ENCODE results near the gene ENTR1.
A peak's percentile ranks its signal among the peaks of the same experiment; 100 is the strongest.
"Not testable (repeated sequence)": the region's sequence is repeated elsewhere in the genome, so short reads cannot be mapped to it uniquely, and the experiment has no call there.

ENTR1 gene

GRCh38 chr9:136433043-136433715, 22.8 kb upstream of the ENTR1 start:
- Mint-ChIP-seq H3K36me3 (peaks cover 20 to 25% of the 10 kb centered on the region in 2 donors), H3K9me3 (no peaks in the 10 kb centered on the region), H3K4me3 (no peak overlapping the region), H3K4me1 (peaks cover 15 to 17% of the 10 kb centered on the region in 2 donors), H3K27me3 (no peaks in the 10 kb centered on the region), H3K27ac (no peak overlapping the region)
- no peak for DNase-seq
- ATAC-seq (replicated peaks), result no peak

DNA sequence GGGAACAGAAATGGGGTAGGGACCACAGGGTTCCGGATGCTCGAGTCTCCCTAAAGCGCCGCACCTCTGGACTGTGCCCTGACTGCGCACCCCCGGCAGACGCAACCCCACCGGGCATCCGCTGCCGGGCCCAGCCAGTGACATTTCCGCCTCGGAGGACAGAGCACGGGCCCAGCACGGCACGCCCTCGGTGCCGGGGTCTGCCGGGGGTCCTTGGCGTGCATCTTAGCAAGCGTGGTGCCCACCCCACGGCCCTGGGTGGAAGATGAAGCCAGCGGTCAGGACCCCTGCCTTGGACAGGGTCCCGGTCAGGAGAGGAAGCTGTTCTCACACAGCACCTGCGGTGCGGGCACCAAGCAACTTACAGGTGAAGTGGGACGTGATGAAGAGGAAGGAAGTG, 22.2 kb upstream of the ENTR1 start:
- ATAC-seq (replicated peaks) (no peak), DNase-seq (no peak)
- no peaks in the 10 kb centered on the region for H3K27me3 Mint-ChIP-seq
- no peak overlapping the region for H3K27ac Mint-ChIP-seq
- peaks cover 9 to 15% of the 10 kb centered on the region in 2 donors for H3K4me1 Mint-ChIP-seq
- peaks cover 20 to 25% of the 10 kb centered on the region in 2 donors for H3K36me3 Mint-ChIP-seq
- no peaks in the 10 kb centered on the region for H3K9me3 Mint-ChIP-seq
- H3K4me3 Mint-ChIP-seq, result no peak overlapping the region

DNA sequence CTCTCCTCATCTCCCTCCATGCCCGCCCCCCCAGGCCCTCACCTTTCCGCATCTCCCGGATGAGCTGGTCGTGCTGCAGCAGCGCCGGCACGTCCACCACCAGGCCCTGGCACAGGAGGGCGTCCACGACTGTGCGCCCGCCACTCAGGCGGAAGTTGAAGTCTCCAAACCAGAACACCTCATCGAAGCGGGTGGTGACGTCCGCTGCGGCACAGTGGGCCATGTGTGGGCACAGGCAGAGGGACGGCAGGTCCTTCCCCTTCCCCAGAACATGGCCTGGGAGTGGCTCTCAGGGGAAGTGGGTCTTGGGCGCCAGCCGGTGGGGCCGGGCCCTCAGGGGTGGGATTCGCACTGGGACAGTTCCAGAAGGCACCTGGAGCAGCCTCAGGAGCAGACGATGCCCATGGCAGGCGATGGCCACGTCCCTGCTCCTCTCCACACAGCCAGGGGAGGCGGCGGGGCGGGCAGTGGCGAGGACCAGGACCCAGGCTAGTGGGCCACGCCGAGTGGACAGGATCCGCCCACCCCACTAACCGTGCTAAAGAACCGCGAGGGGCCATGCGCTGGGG, 21.5 kb upstream of the ENTR1 start:
- Mint-ChIP-seq H3K4me3 (no peak overlapping the region), H3K9me3 (no peaks in the 10 kb centered on the region), H3K27me3 (no peaks in the 10 kb centered on the region), H3K27ac (no peak overlapping the region), H3K36me3 (peaks cover 18 to 26% of the 10 kb centered on the region in 2 donors), H3K4me1 (peaks cover 2 to 8% of the 10 kb centered on the region in 2 donors)
- DNase-seq (no peak), ATAC-seq (replicated peaks) (no peak)

DNA sequence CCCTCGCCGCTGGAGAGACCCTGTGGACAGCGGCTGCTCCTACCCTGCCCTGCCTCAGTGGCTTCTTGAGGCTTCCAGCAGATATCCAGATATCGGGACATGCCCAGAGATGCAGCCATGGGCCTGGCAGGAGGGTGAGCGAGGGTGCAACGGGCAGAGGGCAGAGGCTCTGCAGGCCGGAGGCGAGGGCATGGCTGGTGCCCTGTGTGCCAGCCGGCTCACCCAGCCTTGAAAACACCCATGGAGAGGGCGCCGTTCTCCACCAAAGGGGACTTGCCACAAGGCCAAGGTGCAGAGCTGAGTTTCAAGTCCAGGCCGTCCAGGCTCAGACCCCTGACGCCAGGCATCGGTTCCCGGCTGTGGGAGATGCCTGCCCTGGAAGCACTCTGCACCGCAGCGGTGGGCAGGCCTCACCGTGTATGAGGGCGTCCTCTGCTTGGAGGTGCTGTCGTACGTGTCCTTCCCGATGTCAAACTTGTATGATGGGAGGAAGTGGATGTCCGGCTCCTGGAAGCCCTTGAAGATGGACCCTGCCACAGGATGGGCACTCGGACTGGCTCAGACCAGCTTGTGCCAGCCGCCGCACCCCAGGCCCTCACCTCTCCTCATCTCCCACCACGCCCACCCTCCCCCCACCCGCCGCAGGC, 20.3 kb upstream of the ENTR1 start:
- Mint-ChIP-seq H3K9me3 (no peaks in the 10 kb centered on the region), H3K4me1 (no peaks in the 10 kb centered on the region), H3K27ac (no peak overlapping the region), H3K27me3 (no peaks in the 10 kb centered on the region), H3K4me3 (no peak overlapping the region), H3K36me3 (peaks cover 19 to 24% of the 10 kb centered on the region in 2 donors)
- DNase-seq, result no peak
- no peak for ATAC-seq (replicated peaks)

- Mint-ChIP-seq H3K36me3 (peaks cover 25 to 32% of the 10 kb centered on the region in 2 donors), H3K9me3 (no peaks in the 10 kb centered on the region), H3K4me1 (peaks cover 2 to 5% of the 10 kb centered on the region in 2 donors), H3K27me3 (no peaks in the 10 kb centered on the region), H3K4me3 (no peak overlapping the region), H3K27ac (no peak overlapping the region)
- no peak for ATAC-seq (replicated peaks)
- no peak for DNase-seq
Observed at GRCh38 chr9:136429683-136430491, 19.5 kb upstream of the ENTR1 start.

- DNase-seq, result no peak
- no peaks in the 10 kb centered on the region for H3K27me3 Mint-ChIP-seq
- H3K9me3 Mint-ChIP-seq, result no peaks in the 10 kb centered on the region
- H3K4me3 Mint-ChIP-seq, result no peak overlapping the region
- H3K27ac Mint-ChIP-seq, result no peak overlapping the region
- H3K4me1 Mint-ChIP-seq, result peaks cover 2 to 6% of the 10 kb centered on the region in 2 donors
- ATAC-seq (replicated peaks), result no peak
- H3K36me3 Mint-ChIP-seq, result peaks cover 25 to 33% of the 10 kb centered on the region in 2 donors
Observed at GRCh38 chr9:136429075-136429628, 18.7 kb upstream of the ENTR1 start.

DNA sequence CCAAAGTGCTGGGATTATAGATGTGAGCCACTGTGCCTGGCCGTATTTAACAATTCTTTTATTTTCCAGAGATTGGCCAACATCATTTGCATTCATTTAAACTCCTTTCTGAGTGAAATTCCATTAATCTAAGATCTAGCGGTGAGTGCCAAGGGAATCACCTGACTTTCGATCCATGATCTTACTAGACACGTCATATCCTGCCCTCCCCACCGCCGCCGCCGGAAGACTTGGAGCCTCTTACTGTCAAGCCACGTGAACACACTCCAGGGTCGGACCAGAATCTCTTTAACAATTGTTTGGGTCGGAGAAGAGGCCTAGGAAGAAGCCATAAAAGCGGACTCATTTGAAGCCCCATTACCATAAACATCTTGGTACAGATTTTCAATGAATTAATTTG, 16.4 kb upstream of the ENTR1 start:
- Mint-ChIP-seq H3K4me3 (no peak overlapping the region), H3K9me3 (no peaks in the 10 kb centered on the region), H3K27me3 (no peaks in the 10 kb centered on the region), H3K27ac (no peak overlapping the region), H3K4me1 (peaks cover 2 to 6% of the 10 kb centered on the region in 2 donors), H3K36me3 (peaks cover 37 to 39% of the 10 kb centered on the region in 2 donors)
- ATAC-seq (replicated peaks) (no peak), DNase-seq (no peak)

GRCh38 chr9:136425367-136425766, 15.0 kb upstream of the ENTR1 start:
- not testable (repeated sequence) for H3K4me1 Mint-ChIP-seq; ATAC-seq (replicated peaks); H3K27me3 Mint-ChIP-seq

DNA sequence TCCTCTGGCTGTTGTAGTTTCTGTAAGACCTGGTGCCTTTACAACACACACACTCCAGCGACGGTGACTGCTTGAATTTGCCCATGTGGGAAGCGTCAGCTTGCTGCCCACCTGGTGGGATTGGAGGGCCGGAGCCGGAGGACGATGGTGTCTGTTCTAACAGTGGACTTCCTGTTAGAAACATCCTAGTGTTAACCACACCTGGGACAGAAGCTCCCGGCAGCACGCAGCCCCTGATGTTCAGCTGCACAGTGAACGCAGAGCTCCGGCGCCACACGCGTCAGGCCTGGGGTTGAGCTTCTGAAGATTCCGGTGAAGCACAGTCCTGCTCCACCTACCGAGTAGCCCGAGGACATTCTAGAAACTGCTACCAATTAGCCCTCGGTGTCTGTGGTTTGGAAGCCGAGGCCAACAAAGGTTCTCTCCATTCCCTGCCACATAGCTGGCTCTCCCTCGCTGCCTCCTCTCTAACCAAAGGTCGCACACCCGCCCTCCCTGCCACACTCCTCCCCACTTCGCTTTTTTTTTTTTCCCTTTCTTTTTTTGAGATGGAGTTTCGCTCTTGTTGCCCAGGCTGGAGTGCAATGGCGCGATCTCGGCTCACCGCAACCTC, 14.4 kb upstream of the ENTR1 start:
- peaks cover 34 to 43% of the 10 kb centered on the region in 2 donors for H3K36me3 Mint-ChIP-seq
- H3K27me3 Mint-ChIP-seq, result no peaks in the 10 kb centered on the region
- no peak overlapping the region for H3K4me3 Mint-ChIP-seq
- DNase-seq, result no peak
- H3K9me3 Mint-ChIP-seq, result no peaks in the 10 kb centered on the region
- peaks cover 4 to 6% of the 10 kb centered on the region in 2 donors for H3K4me1 Mint-ChIP-seq
- H3K27ac Mint-ChIP-seq, result peak overlapping the region; percentile 91
- no peak for ATAC-seq (replicated peaks)

More at GRCh38 chr9:136425367-136425766, 15.0 kb upstream of the ENTR1 start:
- Mint-ChIP-seq H3K36me3 (peaks cover 39 to 47% of the 10 kb centered on the region in 2 donors), H3K27ac (peak overlapping the region; percentile 91)
- H3K4me3 Mint-ChIP-seq, H3K9me3 Mint-ChIP-seq, DNase-seq: not testable (repeated sequence)

GRCh38 chr9:136423432-136424146, 13.2 kb upstream of the ENTR1 start:
- DNase-seq, result no peak
- Mint-ChIP-seq H3K36me3 (peaks cover 38% of the 10 kb centered on the region in 2 donors), H3K4me3 (no peak overlapping the region), H3K27ac (peak overlapping the region; percentile 25), H3K9me3 (no peaks in the 10 kb centered on the region), H3K27me3 (no peaks in the 10 kb centered on the region), H3K4me1 (peaks cover 4 to 6% of the 10 kb centered on the region in 2 donors)
- no peak for ATAC-seq (replicated peaks)

- ATAC-seq (replicated peaks), result no peak
- DNase-seq, result no peak
- no peak overlapping the region for H3K27ac Mint-ChIP-seq
Observed at GRCh38 chr9:136422876-136423275, 12.5 kb upstream of the ENTR1 start.

DNA sequence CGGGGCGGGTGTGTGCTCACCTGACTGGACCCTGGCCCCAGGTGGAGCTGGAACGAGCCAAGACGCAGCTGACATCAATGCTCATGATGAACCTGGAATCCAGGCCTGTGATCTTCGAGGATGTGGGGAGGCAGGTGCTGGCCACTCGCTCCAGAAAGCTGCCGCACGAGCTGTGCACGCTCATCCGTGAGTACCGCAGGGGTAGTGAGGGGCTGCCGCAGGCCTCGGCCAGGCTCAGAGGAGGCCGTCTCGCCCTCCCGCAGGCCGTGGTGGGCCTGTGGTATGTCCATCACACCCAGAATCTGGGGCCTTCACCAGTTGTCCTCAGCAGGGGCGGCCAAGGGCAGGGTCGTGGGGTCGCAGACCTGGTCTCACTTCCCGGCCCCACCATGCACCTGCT, 11.4 kb upstream of the ENTR1 start:
- Mint-ChIP-seq H3K4me1 (peaks cover 4 to 6% of the 10 kb centered on the region in 2 donors), H3K9me3 (no peaks in the 10 kb centered on the region), H3K27ac (no peak overlapping the region), H3K27me3 (no peaks in the 10 kb centered on the region), H3K36me3 (peaks cover 42 to 44% of the 10 kb centered on the region in 2 donors), H3K4me3 (no peak overlapping the region)
- ATAC-seq (replicated peaks) (no peak), DNase-seq (no peak)

More at GRCh38 chr9:136422876-136423275, 12.5 kb upstream of the ENTR1 start:
- Mint-ChIP-seq H3K36me3 (peaks cover 40 to 41% of the 10 kb centered on the region in 2 donors), H3K4me3 (no peak overlapping the region), H3K4me1 (peaks cover 4 to 6% of the 10 kb centered on the region in 2 donors), H3K27me3 (no peaks in the 10 kb centered on the region), H3K9me3 (no peaks in the 10 kb centered on the region)

GRCh38 chr9:136419092-136419420, 8.6 kb upstream of the ENTR1 start:
- H3K4me3 Mint-ChIP-seq, result no peak overlapping the region
- H3K36me3 Mint-ChIP-seq, result peaks cover 43 to 50% of the 10 kb centered on the region in 2 donors
- ATAC-seq (replicated peaks) (no peak), DNase-seq (no peak)
- peaks cover under 1 to 2% of the 10 kb centered on the region in 2 donors for H3K4me1 Mint-ChIP-seq
- H3K27ac Mint-ChIP-seq, result peak overlapping the region; percentile 68
- no peaks in the 10 kb centered on the region for H3K27me3 Mint-ChIP-seq
- no peaks in the 10 kb centered on the region for H3K9me3 Mint-ChIP-seq
